Effector memory CD4-positive, alpha-beta T cell (primary cell): ENCODE data around the gene TEX29.

Source experiments
- DNase-seq, 3 donors: peaks; one replicate each; pipeline ENCODE4 v3.0.0-alpha.2; 2020
- H3K27ac ChIP-seq: 2 replicates; pipeline ENCODE4 v1.7.0; 2013; ENCODE audit warnings: mild to moderate bottlenecking, low read length, moderate library complexity; ENCODE audit not compliant: insufficient read depth, poor library complexity, severe bottlenecking
- H3K27me3 ChIP-seq: replicated peaks from 2 replicates; pipeline ENCODE4 v1.7.0; 2013; ENCODE audit warnings: mild to moderate bottlenecking, low read length; ENCODE audit not compliant: insufficient read depth, control insufficient read depth, poor library complexity, severe bottlenecking
- H3K36me3 ChIP-seq: 2 replicates; pipeline ENCODE4 v1.7.0; 2013; ENCODE audit warnings: mild to moderate bottlenecking, low read length, moderate library complexity; ENCODE audit not compliant: control insufficient read depth, insufficient read depth
- H3K4me1 ChIP-seq: 2 replicates; pipeline ENCODE4 v1.7.0; 2013; ENCODE audit warnings: low read length, mild to moderate bottlenecking; ENCODE audit not compliant: control insufficient read depth, insufficient read depth, poor library complexity, severe bottlenecking
- H3K4me3 ChIP-seq: 2 replicates; pipeline ENCODE4 v1.7.0; 2013; ENCODE audit warnings: low read length, low read depth, mild to moderate bottlenecking; ENCODE audit not compliant: insufficient read depth, poor library complexity, severe bottlenecking
- H3K9me3 ChIP-seq: 2 replicates; pipeline ENCODE4 v1.7.0; 2013; ENCODE audit warnings: mild to moderate bottlenecking, low read length, moderate library complexity; ENCODE audit not compliant: control insufficient read depth

Gene TEX29

GRCh38 chr13:111304041-111304544 is 16.3 kb upstream of the TEX29 start:
- peaks cover 57% of the 10 kb centered on the region for H3K36me3 ChIP-seq
- H3K27ac ChIP-seq, result no peak overlapping the region

DNA sequence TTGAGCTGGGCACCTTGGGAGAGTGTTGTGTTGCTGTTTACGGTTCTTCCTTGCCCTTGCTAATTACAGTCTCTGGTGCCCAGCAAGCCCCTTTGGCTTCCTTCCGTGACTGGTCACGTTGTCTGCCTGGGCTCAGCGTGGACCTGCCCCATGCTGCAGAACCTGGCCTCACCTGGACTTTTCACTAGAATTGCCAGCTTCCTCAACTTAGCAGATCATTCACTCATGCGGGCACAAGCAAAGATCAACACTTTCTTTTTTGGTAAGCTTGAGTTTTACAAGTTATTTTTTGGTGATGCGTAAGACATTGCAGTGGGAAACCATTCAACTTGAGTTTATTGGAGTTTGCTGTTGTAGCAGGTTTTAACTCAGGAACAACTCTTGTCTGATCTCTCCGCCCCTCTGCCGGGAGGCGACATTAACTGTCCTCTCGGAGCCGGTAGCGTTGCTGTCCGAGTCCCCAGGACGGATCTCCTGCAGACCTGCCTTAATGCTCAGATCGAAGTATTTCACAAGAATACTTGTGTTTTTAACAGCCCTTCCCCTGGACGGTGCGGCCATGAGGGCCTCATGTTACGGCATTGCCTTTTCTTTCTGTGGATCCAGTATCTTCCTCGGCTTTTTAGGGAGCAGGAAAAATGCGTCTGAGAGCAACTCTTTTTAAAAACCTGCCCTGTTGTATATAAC is 15.7 kb upstream of the TEX29 start:
- no peak for DNase-seq
- Histone ChIP-seq H3K36me3 (peaks cover 55% of the 10 kb centered on the region), H3K4me3 (no peak overlapping the region), H3K27me3 (no peaks in the 10 kb centered on the region), H3K9me3 (no peaks in the 10 kb centered on the region), H3K4me1 (no peaks in the 10 kb centered on the region), H3K27ac (no peak overlapping the region)

More at GRCh38 chr13:111304041-111304544, 16.3 kb upstream of the TEX29 start:
- no peaks in the 10 kb centered on the region for H3K9me3 ChIP-seq
- H3K4me3 ChIP-seq, result no peak overlapping the region
- no peaks in the 10 kb centered on the region for H3K4me1 ChIP-seq
- no peak for DNase-seq
- no peaks in the 10 kb centered on the region for H3K27me3 ChIP-seq

DNA sequence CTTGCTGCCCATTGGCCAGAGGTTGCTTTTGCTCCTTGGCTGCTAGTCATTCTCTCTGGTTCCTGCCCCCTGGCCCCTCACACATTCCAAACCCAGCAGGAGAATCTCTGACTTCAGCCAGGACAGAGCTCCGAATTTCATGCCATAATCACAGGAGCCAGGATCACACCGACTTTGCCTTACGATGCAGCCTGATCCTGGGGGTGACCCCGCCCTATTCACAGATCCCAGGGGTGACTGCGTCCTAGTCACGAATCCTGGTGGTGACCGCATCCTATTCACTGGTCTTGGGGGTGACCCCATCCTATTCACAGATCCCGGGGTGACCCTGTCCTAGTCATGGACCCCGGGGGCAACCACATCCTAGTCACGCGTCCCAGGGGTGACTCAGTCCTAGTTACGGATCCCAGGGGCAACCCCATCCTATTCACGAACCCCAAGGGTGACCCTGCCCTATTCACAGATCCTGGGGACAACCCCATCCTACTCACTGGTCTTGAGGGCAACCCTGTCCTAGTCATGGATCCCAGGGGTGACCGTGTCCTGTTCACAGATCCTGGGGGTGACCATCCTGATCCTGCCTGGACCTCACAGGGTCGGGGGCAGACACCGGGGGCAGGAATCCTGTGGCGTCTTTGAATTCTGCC is 7.4 kb upstream of the TEX29 start:
- Histone ChIP-seq H3K4me3 (no peak overlapping the region), H3K36me3 (no peaks in the 10 kb centered on the region), H3K27ac (no peak overlapping the region), H3K9me3 (no peaks in the 10 kb centered on the region), H3K27me3 (no peaks in the 10 kb centered on the region), H3K4me1 (no peaks in the 10 kb centered on the region)
- DNase-seq, result no peak

DNA sequence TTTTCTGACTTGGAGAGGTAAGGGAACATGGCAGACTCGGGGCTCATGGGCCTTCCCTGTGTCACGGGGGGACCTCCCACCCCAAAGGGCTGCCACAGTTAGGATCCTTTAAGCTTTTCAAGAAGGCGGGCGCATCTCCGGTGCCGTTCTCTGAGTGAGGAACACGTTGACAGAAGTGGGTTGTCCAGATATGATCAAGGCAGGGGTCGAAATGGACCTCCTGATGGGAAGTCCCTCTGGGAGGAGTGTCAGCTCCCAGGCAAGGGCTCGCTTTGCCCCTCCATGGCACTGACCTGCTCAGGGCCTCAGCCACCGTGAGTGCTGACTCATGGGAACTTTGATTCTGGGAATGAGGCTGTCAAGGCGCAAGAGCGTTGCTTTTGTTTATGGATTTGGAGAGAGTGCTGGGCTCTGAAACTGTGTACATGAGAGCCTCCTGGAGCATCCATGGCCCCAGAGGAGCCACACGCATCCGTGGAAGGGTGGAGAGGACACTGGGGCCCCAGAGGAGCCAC is 6.5 kb upstream of the TEX29 start:
- H3K9me3 ChIP-seq, result no peaks in the 10 kb centered on the region
- no peaks in the 10 kb centered on the region for H3K4me1 ChIP-seq
- H3K36me3 ChIP-seq, result no peaks in the 10 kb centered on the region
- DNase-seq, result no peak
- H3K4me3 ChIP-seq, result no peak overlapping the region
- H3K27me3 ChIP-seq, result no peaks in the 10 kb centered on the region
- no peak overlapping the region for H3K27ac ChIP-seq

DNA sequence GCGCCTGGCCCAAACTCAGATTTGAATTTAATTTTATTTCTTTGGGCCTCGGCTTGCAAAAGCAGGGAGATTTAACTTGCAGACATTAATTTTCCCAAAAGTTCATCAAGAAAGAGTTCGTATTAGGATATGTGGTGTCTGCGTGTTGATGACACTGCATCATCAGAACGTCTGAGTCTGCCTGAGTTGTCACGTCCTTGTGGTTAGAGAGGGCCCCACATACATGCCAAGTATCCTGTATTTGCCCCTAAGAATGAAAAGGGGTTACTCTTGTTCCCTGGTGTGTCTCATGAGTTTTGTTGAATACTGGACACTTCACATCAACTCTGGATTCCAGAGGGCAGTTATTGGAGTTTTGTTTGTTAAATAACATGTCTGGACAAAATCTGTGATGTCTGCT is 5.6 kb upstream of the TEX29 start:
- no peaks in the 10 kb centered on the region for H3K4me1 ChIP-seq
- H3K27ac ChIP-seq, result no peak overlapping the region

DNA sequence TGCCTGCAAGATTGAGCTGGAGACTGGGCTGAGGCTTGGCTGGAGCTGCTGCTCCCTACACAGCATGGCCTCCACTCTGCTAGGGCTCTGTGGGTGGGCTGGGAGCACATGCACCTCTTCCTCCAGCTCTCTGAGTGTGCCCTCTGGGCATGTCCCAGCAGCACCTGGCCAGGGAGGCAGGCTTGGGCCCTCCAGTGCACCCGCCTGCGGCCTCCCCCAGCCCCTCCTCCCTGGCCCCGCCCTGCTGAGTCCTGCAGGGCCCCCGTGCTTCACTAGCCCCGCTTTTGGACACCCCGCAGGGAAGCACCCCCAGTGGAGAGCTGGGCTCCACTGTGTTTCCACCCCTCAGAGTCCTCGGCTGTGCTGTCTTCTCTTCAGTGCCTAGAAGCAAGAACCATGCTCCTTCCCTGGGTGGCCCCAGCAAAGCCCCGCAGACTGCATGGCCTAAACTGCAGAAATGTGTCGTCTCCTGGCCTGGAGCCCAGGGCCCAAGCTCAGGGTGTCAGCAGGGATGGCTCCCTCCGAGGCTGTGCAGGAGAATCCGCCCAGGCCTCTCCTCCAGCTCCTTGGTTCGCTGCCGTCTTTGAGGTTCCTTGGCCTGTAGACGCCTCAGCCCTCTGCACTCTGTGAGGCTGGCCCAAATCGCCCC is 5.0 kb upstream of the TEX29 start:
- no peak for DNase-seq
- H3K9me3 ChIP-seq, result no peaks in the 10 kb centered on the region
- no peaks in the 10 kb centered on the region for H3K27me3 ChIP-seq
- H3K27ac ChIP-seq, result no peak overlapping the region
- H3K4me1 ChIP-seq, result no peaks in the 10 kb centered on the region
- H3K36me3 ChIP-seq, result no peaks in the 10 kb centered on the region
- no peak overlapping the region for H3K4me3 ChIP-seq

More for the DNA sequence above, 5.6 kb upstream of the TEX29 start:
- no peak for DNase-seq
- no peaks in the 10 kb centered on the region for H3K36me3 ChIP-seq
- H3K27me3 ChIP-seq, result no peaks in the 10 kb centered on the region
- no peak overlapping the region for H3K4me3 ChIP-seq
- H3K9me3 ChIP-seq, result no peaks in the 10 kb centered on the region

- H3K4me3 ChIP-seq, result no peak overlapping the region
- no peaks in the 10 kb centered on the region for H3K9me3 ChIP-seq
- H3K27me3 ChIP-seq, result no peaks in the 10 kb centered on the region
- H3K4me1 ChIP-seq, result no peaks in the 10 kb centered on the region
- no peaks in the 10 kb centered on the region for H3K36me3 ChIP-seq
- no peak for DNase-seq
- H3K27ac ChIP-seq, result no peak overlapping the region
Measured at GRCh38 chr13:111316161-111316730, 4.2 kb upstream of the TEX29 start.

DNA sequence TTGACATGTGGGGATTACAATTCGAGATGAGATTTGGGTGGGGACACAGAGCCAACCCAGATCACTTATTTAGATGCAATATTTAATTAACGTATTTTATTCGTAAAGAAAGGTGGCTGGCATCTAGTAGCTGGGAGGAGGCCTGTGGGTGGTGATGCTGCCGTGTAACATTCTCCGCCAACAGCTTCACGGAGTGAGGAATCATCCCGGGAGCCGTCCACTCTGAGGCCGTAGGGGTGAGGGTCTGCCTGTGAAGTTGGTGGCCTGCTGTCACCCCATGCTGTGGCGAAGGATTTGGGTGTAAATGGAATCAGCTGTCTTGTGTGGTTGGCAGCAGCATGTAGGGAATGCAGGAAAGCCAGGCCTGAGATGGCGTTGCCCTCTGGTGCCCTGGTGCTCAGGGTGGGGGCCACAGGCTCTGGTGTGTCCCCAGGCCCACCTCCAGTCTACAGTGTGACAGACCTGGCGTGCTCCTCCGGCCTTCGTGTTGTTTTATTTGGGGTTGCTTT is 3.3 kb upstream of the TEX29 start:
- no peaks in the 10 kb centered on the region for H3K36me3 ChIP-seq
- no peaks in the 10 kb centered on the region for H3K4me1 ChIP-seq
- DNase-seq, result no peak

GRCh38 chr13:111317571-111318345 is 2.7 kb upstream of the TEX29 start:
- no peak for DNase-seq
- no peak overlapping the region for H3K4me3 ChIP-seq
- no peaks in the 10 kb centered on the region for H3K4me1 ChIP-seq
- H3K27me3 ChIP-seq, result no peaks in the 10 kb centered on the region
- H3K36me3 ChIP-seq, result no peaks in the 10 kb centered on the region
- H3K9me3 ChIP-seq, result no peaks in the 10 kb centered on the region
- no peak overlapping the region for H3K27ac ChIP-seq

More for the DNA sequence above, 3.3 kb upstream of the TEX29 start:
- no peak overlapping the region for H3K27ac ChIP-seq
- no peak overlapping the region for H3K4me3 ChIP-seq
- no peaks in the 10 kb centered on the region for H3K27me3 ChIP-seq
- no peaks in the 10 kb centered on the region for H3K9me3 ChIP-seq
